ENCODE data around the gene ADCY1.

DNA sequence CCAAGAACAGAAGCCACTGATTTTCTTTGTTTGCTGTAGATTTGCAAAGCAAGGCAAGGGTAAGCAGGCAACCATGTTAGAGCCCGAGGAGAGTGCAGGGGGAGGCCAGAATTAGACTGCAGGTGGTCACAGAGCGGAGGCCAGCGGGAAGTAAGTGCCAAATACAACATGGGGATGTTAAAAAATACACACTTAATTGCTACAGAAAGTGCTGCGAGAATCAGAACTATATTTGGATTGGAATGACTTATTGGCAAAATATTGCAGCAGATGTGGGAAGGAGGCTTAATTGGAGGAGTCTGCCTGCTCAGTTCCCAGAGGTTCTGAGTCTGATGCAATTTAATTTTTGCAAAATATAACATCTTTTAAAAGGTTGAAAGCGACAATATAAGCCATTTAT is 49.7 kb upstream of the ADCY1 start:
- TF ChIP-seq, protein P1, sequence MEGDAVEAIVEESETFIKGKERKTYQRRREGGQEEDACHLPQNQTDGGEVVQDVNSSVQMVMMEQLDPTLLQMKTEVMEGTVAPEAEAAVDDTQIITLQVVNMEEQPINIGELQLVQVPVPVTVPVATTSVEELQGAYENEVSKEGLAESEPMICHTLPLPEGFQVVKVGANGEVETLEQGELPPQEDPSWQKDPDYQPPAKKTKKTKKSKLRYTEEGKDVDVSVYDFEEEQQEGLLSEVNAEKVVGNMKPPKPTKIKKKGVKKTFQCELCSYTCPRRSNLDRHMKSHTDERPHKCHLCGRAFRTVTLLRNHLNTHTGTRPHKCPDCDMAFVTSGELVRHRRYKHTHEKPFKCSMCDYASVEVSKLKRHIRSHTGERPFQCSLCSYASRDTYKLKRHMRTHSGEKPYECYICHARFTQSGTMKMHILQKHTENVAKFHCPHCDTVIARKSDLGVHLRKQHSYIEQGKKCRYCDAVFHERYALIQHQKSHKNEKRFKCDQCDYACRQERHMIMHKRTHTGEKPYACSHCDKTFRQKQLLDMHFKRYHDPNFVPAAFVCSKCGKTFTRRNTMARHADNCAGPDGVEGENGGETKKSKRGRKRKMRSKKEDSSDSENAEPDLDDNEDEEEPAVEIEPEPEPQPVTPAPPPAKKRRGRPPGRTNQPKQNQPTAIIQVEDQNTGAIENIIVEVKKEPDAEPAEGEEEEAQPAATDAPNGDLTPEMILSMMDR (conservative IDR thresholded peaks at IDR 0.05; ENCODE audit: low read depth, low read length) = no peak
- no peak for TF ChIP-seq EZH2 (IDR thresholded peaks at IDR 0.05; ENCODE audit: low read length, unreplicated experiment)

Measured in PC-3 (cell line).